ENCODE results near the gene CCDC159. TPM values are rescaled to one million over a fixed set of nuclear protein-coding genes. Genes with fewer than 3 reads are reported as not detected.
A peak's percentile ranks its signal among the peaks of the same experiment; 100 is the strongest.

The CCDC159 gene
- total and polyA plus RNA-seq, 2 donors (not counting 1 experiment from before 2014, with no cell fraction given) = 10.1 to 14.4 TPM

DNA sequence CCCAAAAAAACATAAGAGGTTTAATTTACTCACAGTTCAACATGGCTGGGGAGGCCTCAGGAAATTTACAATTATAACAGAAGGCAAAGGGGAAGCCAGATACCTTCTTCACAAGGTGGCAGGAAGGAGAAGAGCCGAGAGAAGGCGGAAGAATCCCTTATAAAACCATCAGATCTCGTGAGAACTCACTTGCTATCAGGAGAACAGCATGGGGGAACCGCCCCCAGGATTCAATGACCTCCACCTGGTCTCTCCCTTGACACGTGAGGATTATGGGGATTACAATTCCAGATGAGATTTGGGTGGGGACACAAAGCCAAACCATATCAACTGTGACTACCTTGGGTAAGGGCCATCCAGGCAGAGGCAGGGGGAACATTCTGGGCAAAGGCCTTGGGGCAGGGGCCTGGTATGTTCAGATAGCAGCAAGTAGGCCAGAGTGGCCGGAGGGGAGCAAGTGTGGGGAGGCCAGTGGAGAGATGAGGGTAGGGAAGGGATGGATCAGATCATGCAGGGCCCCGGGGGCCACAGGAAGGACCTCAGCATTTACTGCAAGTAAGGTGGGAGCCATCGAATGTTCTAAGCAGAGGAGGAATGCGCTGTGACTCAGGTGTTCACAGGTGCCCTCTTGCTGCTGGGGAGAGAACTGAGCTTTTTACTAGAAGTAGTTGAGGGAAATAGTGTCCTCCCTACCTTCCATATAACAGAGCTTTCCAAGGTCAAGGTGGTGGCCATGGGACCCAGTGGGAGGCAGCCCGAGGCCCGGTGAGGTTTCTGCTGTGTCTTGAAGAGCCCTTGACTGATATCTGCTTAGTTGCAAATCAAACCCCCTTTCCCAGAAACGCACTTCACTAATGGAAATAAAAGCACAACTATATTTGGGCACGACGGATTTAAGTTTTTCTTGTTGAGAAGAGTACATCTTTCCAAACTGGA lies 24.9 kb upstream of the CCDC159 start:
- Histone ChIP-seq H3K9me3 (ENCODE audit: control insufficient read depth, insufficient read depth, low read depth, low read length) (no peaks in the 10 kb centered on the region), H3K4me3 (replicated peaks in 1 of 4; ENCODE audit: control extremely low read depth in 1 of 4, insufficient read depth in 1 of 4, low read depth in 3 of 4, low read length in 4 of 4) (no peak overlapping the region), H3K27me3 (ENCODE audit: control insufficient read depth, insufficient read depth, low read length) (no peaks in the 10 kb centered on the region), H3K4me2 (ENCODE audit: extremely low read depth, insufficient read depth, low read length) (no peak overlapping the region), H4K20me1 (ENCODE audit: control insufficient read depth, extremely low read depth, insufficient read depth, low read length) (no peaks in the 10 kb centered on the region), H3K27ac (ENCODE audit: insufficient read depth, low read length) (no peak overlapping the region), H3K4me1 (ENCODE audit: control insufficient read depth, extremely low read depth, insufficient read depth, low read length) (peaks cover 14% of the 10 kb centered on the region), H3K79me2 (ENCODE audit: control insufficient read depth, insufficient read depth, low read length) (no peaks in the 10 kb centered on the region), H2AFZ (ENCODE audit: low read length) (no peak overlapping the region), H3K9ac (ENCODE audit: insufficient read depth, low read length) (no peak overlapping the region), H3K36me3 (ENCODE audit: control insufficient read depth, insufficient read depth, low read length) (no peaks in the 10 kb centered on the region)
- DNase-seq (ENCODE audit: low read depth in 2 of 2) = no peak
- TF ChIP-seq, protein P1, sequence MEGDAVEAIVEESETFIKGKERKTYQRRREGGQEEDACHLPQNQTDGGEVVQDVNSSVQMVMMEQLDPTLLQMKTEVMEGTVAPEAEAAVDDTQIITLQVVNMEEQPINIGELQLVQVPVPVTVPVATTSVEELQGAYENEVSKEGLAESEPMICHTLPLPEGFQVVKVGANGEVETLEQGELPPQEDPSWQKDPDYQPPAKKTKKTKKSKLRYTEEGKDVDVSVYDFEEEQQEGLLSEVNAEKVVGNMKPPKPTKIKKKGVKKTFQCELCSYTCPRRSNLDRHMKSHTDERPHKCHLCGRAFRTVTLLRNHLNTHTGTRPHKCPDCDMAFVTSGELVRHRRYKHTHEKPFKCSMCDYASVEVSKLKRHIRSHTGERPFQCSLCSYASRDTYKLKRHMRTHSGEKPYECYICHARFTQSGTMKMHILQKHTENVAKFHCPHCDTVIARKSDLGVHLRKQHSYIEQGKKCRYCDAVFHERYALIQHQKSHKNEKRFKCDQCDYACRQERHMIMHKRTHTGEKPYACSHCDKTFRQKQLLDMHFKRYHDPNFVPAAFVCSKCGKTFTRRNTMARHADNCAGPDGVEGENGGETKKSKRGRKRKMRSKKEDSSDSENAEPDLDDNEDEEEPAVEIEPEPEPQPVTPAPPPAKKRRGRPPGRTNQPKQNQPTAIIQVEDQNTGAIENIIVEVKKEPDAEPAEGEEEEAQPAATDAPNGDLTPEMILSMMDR (conservative IDR thresholded peaks at IDR 0.05 in 1 of 2, IDR thresholded peaks at IDR 0.05 in 1 of 2; ENCODE audit: low read depth in 1 of 2, low read length in 2 of 2) = no peak
- TF ChIP-seq EZH2 (IDR thresholded peaks at IDR 0.05; ENCODE audit: low read length, missing control alignments) = no peak

DNA sequence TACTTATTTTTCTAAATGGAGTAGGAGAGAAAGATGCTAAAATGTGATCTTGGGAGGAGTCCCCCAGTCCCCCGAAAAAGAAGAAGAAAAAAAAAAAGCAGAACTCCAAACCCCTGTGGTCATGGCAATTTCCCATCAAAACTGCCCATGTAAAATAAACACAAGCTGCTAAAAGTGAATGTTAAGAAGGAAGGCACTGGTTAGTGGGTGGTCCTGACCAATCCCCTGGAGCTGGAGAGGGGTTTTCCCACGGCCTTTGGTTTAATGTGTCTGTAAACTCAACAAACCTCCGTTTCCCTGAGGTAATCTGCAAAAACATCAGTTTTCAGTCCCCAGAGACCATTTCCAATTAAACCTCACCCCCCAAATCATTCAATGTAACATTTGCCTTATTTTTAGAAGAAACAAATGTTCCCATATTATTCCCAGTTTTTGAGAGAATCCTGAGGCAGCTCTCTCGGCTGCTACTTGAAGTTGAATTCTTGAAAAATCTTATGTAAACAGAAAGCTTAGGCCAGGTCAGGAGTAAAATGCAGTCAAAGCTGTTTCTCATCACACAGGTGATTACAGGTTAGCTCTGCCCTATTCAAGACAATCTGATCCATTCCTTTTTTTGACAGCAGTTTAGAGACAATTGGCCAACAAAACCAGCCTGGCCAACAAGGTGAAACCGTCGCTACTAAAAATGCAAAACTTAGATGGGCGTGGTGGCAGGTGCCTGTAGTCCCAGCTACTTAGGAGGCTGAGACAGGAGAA lies 23.9 kb upstream of the CCDC159 start:
- Histone ChIP-seq H3K9me3 (ENCODE audit: control insufficient read depth, insufficient read depth, low read depth, low read length) (no peaks in the 10 kb centered on the region), H4K20me1 (ENCODE audit: control insufficient read depth, extremely low read depth, insufficient read depth, low read length) (no peaks in the 10 kb centered on the region), H3K36me3 (ENCODE audit: control insufficient read depth, insufficient read depth, low read length) (no peaks in the 10 kb centered on the region), H3K27me3 (ENCODE audit: control insufficient read depth, insufficient read depth, low read length) (no peaks in the 10 kb centered on the region), H3K9ac (ENCODE audit: insufficient read depth, low read length) (no peak overlapping the region), H3K79me2 (ENCODE audit: control insufficient read depth, insufficient read depth, low read length) (no peaks in the 10 kb centered on the region), H3K4me3 (replicated peaks in 1 of 4; ENCODE audit: control extremely low read depth in 1 of 4, insufficient read depth in 1 of 4, low read depth in 3 of 4, low read length in 4 of 4) (no peak overlapping the region), H2AFZ (ENCODE audit: low read length) (no peak overlapping the region), H3K4me1 (ENCODE audit: control insufficient read depth, extremely low read depth, insufficient read depth, low read length) (peaks cover 14% of the 10 kb centered on the region), H3K27ac (ENCODE audit: insufficient read depth, low read length) (no peak overlapping the region), H3K4me2 (ENCODE audit: extremely low read depth, insufficient read depth, low read length) (no peak overlapping the region)
- TF ChIP-seq, protein P1 (conservative IDR thresholded peaks at IDR 0.05 in 1 of 2, IDR thresholded peaks at IDR 0.05 in 1 of 2; ENCODE audit: low read depth in 1 of 2, low read length in 2 of 2) = no peak
- no peak for TF ChIP-seq EZH2 (IDR thresholded peaks at IDR 0.05; ENCODE audit: low read length, missing control alignments)
- no peak for DNase-seq (ENCODE audit: low read depth in 2 of 2)

DNA sequence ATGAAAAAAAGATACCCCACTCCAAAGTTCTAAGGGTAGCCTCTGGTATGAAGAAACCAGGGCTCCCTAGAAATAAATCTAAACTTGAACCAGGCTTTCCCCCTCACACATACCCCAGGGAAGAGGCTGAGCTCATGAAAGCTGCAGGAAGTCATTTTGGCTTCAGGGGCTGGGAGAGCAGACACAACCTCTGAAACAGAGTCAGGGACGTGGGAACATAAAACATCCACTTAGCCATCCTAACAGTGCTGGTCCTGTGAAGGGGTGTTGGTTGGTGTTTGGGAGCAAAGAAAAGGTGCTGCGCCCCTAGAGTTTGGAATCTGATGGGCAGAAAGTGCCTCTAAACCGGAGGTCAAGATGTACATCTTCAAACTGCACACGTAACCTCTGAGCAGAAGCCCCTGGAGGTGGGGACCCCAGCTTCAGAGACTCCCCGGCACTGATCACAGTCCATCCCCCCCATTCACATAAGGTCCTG lies 22.7 kb upstream of the CCDC159 start:
- Histone ChIP-seq H3K4me2 (ENCODE audit: extremely low read depth, insufficient read depth, low read length) (peak overlapping the region; percentile 64), H3K4me1 (ENCODE audit: control insufficient read depth, extremely low read depth, insufficient read depth, low read length) (peaks cover 14% of the 10 kb centered on the region), H3K27me3 (ENCODE audit: control insufficient read depth, insufficient read depth, low read length) (no peaks in the 10 kb centered on the region), H3K27ac (ENCODE audit: insufficient read depth, low read length) (peak overlapping the region; percentile 70), H3K36me3 (ENCODE audit: control insufficient read depth, insufficient read depth, low read length) (no peaks in the 10 kb centered on the region), H3K9me3 (ENCODE audit: control insufficient read depth, insufficient read depth, low read depth, low read length) (no peaks in the 10 kb centered on the region), H3K9ac (ENCODE audit: insufficient read depth, low read length) (peak overlapping the region; percentile 20), H3K79me2 (ENCODE audit: control insufficient read depth, insufficient read depth, low read length) (no peaks in the 10 kb centered on the region), H4K20me1 (ENCODE audit: control insufficient read depth, extremely low read depth, insufficient read depth, low read length) (no peaks in the 10 kb centered on the region), H2AFZ (ENCODE audit: low read length) (no peak overlapping the region), H3K4me3 (replicated peaks in 1 of 4; ENCODE audit: control extremely low read depth in 1 of 4, insufficient read depth in 1 of 4, low read depth in 3 of 4, low read length in 4 of 4) (peak overlapping the region in 1 of 4 experiments; percentile 20)
- TF ChIP-seq, protein P1 (conservative IDR thresholded peaks at IDR 0.05 in 1 of 2, IDR thresholded peaks at IDR 0.05 in 1 of 2; ENCODE audit: low read depth in 1 of 2, low read length in 2 of 2) = peak in 1 of 2 donors; percentile 6
- TF ChIP-seq EZH2 (IDR thresholded peaks at IDR 0.05; ENCODE audit: low read length, missing control alignments) = no peak
- DNase-seq (ENCODE audit: low read depth in 2 of 2) = no peak

All from fibroblast of lung (primary cell).